ENCODE measurements around the gene PPBP. TPM values are rescaled to one million over a fixed set of nuclear protein-coding genes. Genes with fewer than 3 reads are reported as not detected.
"Not testable (repeated sequence)": the region's sequence is repeated elsewhere in the genome, so short reads cannot be mapped to it uniquely, and the experiment has no call there.

Gene PPBP
- polyA plus RNA-seq, 1 donor (not counting 4 experiments of a cell fraction or from before 2014, with no cell fraction given): 0.42 TPM

DNA sequence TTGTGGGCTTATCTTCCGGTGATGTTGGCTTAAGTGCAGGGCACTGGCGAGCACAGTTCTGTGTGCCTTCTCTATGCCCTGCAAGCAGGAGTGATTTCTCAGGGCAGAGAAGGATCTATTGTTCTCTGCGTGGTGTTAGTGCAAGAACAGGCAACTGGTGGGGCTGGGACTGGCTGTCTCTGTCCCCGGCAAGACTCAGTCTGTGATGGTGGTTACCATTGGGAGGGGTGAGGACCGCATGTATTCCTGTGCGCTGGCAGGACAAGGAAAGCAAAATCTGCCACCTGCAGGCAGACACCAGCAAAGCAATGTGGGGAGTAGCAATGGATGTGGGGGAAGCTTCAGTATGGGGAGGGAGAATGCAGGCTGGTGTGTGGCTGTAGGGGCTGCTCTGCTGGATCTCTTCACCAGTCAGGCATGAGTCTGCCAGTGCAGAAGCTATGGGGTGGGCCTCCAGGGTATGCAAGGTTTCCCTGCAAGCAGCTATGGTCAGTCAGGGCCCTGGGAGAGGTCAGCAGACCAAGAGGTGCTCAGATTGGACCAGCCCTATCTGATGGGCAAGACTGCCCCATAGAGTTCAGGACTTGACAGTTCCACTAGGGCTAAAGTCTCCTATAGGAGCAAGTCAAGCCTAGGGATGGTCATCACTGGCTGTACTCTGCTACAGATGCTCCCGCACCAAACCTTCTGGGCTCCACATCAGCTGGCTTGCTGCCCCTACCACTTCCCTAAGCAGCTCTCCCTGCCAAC is 23.0 kb downstream of the PPBP start:
- Histone ChIP-seq H3K4me1 (ENCODE audit: control insufficient read depth, extremely low read depth, insufficient read depth, low read length) (no peaks in the 10 kb centered on the region), H3K4me3 (ENCODE audit: control insufficient read depth in 2 of 3, extremely low read depth in 1 of 3, insufficient read depth in 2 of 3, low read depth in 1 of 3, low read length in 3 of 3) (no peak overlapping the region), H3K27me3 (ENCODE audit: control insufficient read depth, extremely low read depth, insufficient read depth, low read length) (no peaks in the 10 kb centered on the region), H3K27ac (ENCODE audit: control insufficient read depth, insufficient read depth, low read length) (no peak overlapping the region), H3K9ac (ENCODE audit: control insufficient read depth, extremely low read depth, insufficient read depth, low read length) (no peak overlapping the region), H3K4me2 (ENCODE audit: control insufficient read depth, extremely low read depth, insufficient read depth, low read depth, low read length) (no peak overlapping the region), H2AFZ (ENCODE audit: control insufficient read depth, low read length) (no peak overlapping the region), H3K36me3 (ENCODE audit: control insufficient read depth in 2 of 2, extremely low read depth in 1 of 2, insufficient read depth in 2 of 2, low read length in 2 of 2) (no peaks in the 10 kb centered on the region), H3K9me1 (ENCODE audit: control insufficient read depth, extremely low read depth, insufficient read depth, low read length) (no peaks in the 10 kb centered on the region), H4K20me1 (ENCODE audit: control insufficient read depth, extremely low read depth, insufficient read depth, low read length) (no peaks in the 10 kb centered on the region), H3K9me3 (ENCODE audit: control insufficient read depth, low read depth, low read length) (no peaks in the 10 kb centered on the region), H3K79me2 (ENCODE audit: control insufficient read depth, insufficient read depth, low read length) (no peaks in the 10 kb centered on the region)
- no peak for TF ChIP-seq EZH2 (IDR thresholded peaks at IDR 0.05; ENCODE audit: low read length)
- TF ChIP-seq, protein P1, sequence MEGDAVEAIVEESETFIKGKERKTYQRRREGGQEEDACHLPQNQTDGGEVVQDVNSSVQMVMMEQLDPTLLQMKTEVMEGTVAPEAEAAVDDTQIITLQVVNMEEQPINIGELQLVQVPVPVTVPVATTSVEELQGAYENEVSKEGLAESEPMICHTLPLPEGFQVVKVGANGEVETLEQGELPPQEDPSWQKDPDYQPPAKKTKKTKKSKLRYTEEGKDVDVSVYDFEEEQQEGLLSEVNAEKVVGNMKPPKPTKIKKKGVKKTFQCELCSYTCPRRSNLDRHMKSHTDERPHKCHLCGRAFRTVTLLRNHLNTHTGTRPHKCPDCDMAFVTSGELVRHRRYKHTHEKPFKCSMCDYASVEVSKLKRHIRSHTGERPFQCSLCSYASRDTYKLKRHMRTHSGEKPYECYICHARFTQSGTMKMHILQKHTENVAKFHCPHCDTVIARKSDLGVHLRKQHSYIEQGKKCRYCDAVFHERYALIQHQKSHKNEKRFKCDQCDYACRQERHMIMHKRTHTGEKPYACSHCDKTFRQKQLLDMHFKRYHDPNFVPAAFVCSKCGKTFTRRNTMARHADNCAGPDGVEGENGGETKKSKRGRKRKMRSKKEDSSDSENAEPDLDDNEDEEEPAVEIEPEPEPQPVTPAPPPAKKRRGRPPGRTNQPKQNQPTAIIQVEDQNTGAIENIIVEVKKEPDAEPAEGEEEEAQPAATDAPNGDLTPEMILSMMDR (optimal IDR thresholded peaks at IDR 0.05 in 1 of 3, IDR thresholded peaks at IDR 0.05 in 1 of 3, conservative IDR thresholded peaks at IDR 0.05 in 1 of 3; ENCODE audit: extremely low read depth in 1 of 3, insufficient read depth in 2 of 3, low read length in 3 of 3): peak; percentile 55 to 88 (median 66)
- FAIRE-seq: peak; percentile 39
- DNase-seq (ENCODE audit: low read depth, low spot score): no peak
- dilution Hi-C loops (cut with MboI; ENCODE audit: extremely low pct_ligation_motif_present, low sequenced_read_pairs): no loop called here

DNA sequence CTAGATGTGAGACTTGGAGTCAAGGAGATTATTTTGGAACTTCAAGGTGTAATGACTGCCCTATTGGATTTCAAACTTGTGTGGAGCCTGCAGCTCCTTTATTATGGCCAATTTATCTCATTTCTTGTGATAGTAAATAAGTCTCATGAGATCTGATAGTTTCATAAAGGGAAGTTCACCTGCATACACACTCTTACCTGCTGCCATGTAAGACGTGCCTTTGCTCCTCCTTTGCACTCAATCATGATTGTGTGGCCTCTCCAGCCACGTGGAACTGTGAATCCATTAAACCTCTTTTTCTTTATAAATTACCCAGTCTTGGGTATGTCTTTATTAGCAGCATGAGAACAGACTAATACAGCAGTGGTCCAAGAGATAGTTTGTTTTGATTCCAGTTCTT is 25.3 kb downstream of the PPBP start:
- no peak overlapping the region for H3K4me3 ChIP-seq (ENCODE audit: control insufficient read depth in 2 of 3, extremely low read depth in 1 of 3, insufficient read depth in 2 of 3, low read depth in 1 of 3, low read length in 3 of 3)
- no peaks in the 10 kb centered on the region for H3K36me3 ChIP-seq (ENCODE audit: control insufficient read depth in 2 of 2, extremely low read depth in 1 of 2, insufficient read depth in 2 of 2, low read length in 2 of 2)
- DNase-seq (ENCODE audit: low read depth, low spot score): no peak
- no peaks in the 10 kb centered on the region for H3K27me3 ChIP-seq (ENCODE audit: control insufficient read depth, extremely low read depth, insufficient read depth, low read length)
- no peak overlapping the region for H3K4me2 ChIP-seq (ENCODE audit: control insufficient read depth, extremely low read depth, insufficient read depth, low read depth, low read length)
- no peak for TF ChIP-seq EZH2 (IDR thresholded peaks at IDR 0.05; ENCODE audit: low read length)
- TF ChIP-seq, protein P1 (optimal IDR thresholded peaks at IDR 0.05 in 1 of 3, IDR thresholded peaks at IDR 0.05 in 1 of 3, conservative IDR thresholded peaks at IDR 0.05 in 1 of 3; ENCODE audit: extremely low read depth in 1 of 3, insufficient read depth in 2 of 3, low read length in 3 of 3): no peak
- H2AFZ ChIP-seq (ENCODE audit: control insufficient read depth, low read length): no peak overlapping the region
- H3K9me3 ChIP-seq (ENCODE audit: control insufficient read depth, low read depth, low read length): no peaks in the 10 kb centered on the region
- no peaks in the 10 kb centered on the region for H3K4me1 ChIP-seq (ENCODE audit: control insufficient read depth, extremely low read depth, insufficient read depth, low read length)
- H3K9me1 ChIP-seq (ENCODE audit: control insufficient read depth, extremely low read depth, insufficient read depth, low read length): no peaks in the 10 kb centered on the region
- dilution Hi-C loops (cut with MboI; ENCODE audit: extremely low pct_ligation_motif_present, low sequenced_read_pairs): no loop called here
- H4K20me1 ChIP-seq (ENCODE audit: control insufficient read depth, extremely low read depth, insufficient read depth, low read length): no peaks in the 10 kb centered on the region
- FAIRE-seq: no peak
- H3K9ac ChIP-seq (ENCODE audit: control insufficient read depth, extremely low read depth, insufficient read depth, low read length): no peak overlapping the region
- H3K27ac ChIP-seq (ENCODE audit: control insufficient read depth, insufficient read depth, low read length): no peak overlapping the region
- no peaks in the 10 kb centered on the region for H3K79me2 ChIP-seq (ENCODE audit: control insufficient read depth, insufficient read depth, low read length)

DNA sequence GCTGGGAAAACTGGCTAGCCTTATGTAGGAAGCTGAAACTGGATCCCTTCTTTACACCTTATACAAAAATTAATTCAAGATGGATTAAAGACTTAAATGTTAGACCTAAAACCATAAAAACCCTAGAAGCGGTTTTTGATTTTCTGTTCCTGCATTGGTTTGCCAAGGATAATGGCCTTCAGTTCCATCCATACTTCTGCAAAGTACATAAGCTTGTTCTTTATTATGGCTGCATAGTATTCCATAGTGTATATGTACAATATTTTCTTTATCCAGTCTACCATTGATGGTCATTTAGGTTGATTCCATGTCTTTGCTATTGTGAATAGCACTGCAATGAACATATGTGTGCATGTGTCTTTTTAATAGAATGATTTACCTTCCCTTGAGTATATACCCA is 28.9 kb downstream of the PPBP start:
- H4K20me1 ChIP-seq (ENCODE audit: control insufficient read depth, extremely low read depth, insufficient read depth, low read length); dilution Hi-C loops (cut with MboI; ENCODE audit: extremely low pct_ligation_motif_present, low sequenced_read_pairs); H3K27me3 ChIP-seq (ENCODE audit: control insufficient read depth, extremely low read depth, insufficient read depth, low read length); H3K36me3 ChIP-seq (ENCODE audit: control insufficient read depth in 2 of 2, extremely low read depth in 1 of 2, insufficient read depth in 2 of 2, low read length in 2 of 2); DNase-seq (ENCODE audit: low read depth, low spot score); H3K4me1 ChIP-seq (ENCODE audit: control insufficient read depth, extremely low read depth, insufficient read depth, low read length); H3K9me3 ChIP-seq (ENCODE audit: control insufficient read depth, low read depth, low read length); H2AFZ ChIP-seq (ENCODE audit: control insufficient read depth, low read length); FAIRE-seq; H3K79me2 ChIP-seq (ENCODE audit: control insufficient read depth, insufficient read depth, low read length); H3K9ac ChIP-seq (ENCODE audit: control insufficient read depth, extremely low read depth, insufficient read depth, low read length); H3K4me3 ChIP-seq (ENCODE audit: control insufficient read depth in 2 of 3, extremely low read depth in 1 of 3, insufficient read depth in 2 of 3, low read depth in 1 of 3, low read length in 3 of 3); H3K27ac ChIP-seq (ENCODE audit: control insufficient read depth, insufficient read depth, low read length); H3K9me1 ChIP-seq (ENCODE audit: control insufficient read depth, extremely low read depth, insufficient read depth, low read length); H3K4me2 ChIP-seq (ENCODE audit: control insufficient read depth, extremely low read depth, insufficient read depth, low read depth, low read length): not testable (repeated sequence)

Measured in keratinocyte (primary cell).